Erythroblast (primary cell): ENCODE measurements around the gene AKR1B15.

Source experiments
- GATA1 ChIP-seq: IDR thresholded peaks from 2 replicates; pipeline ENCODE4 v1.6.1; 2011; ENCODE audit warnings: low read depth, mild to moderate bottlenecking, control low read depth, low read length, moderate library complexity
- POLR2A ChIP-seq: IDR thresholded peaks from 2 replicates; pipeline ENCODE4 v1.6.1; 2011; ENCODE audit warnings: mild to moderate bottlenecking, low read length

DNA sequence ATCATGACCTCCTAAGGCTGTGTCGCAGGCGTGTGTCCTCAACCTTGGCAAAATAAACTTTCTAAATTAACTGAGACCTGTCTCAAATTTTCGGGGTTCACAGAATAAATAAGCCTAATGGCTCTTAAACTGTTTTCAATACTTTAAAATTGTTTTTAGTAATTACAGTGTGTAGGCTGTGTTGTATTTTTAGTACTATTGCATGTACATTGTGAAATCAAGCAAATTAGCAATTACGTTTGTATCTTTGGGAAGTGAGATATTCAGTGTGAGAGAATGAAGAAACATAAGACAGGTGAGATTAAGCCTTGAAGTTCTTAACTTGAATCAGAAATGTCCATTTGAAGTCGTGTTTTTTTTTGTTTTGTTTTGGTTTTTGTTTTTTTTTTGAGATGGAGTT, 26.3 kb upstream of the AKR1B15 start:
- TF ChIP-seq POLR2A (no peak), GATA1 (no peak)
